Fibroblast of skin of right quadriceps (primary cell): ENCODE measurements around the gene ZNF579.

Experiments
- DNase-seq: peaks from one replicate; pipeline ENCODE4 v3.0.0-alpha.2; 2013

The ZNF579 gene

GRCh38 chr19:55563261-55563690 is 17.4 kb downstream of the ZNF579 start:
- no peak for DNase-seq

- DNase-seq: no peak
Observed at GRCh38 chr19:55559684-55560083, 21.0 kb downstream of the ZNF579 start.

- no peak for DNase-seq
Observed at GRCh38 chr19:55554741-55555152, 25.9 kb downstream of the ZNF579 start.

- no peak for DNase-seq
Observed at GRCh38 chr19:55554302-55554701, 26.3 kb downstream of the ZNF579 start.

- DNase-seq: peak; percentile 6
Observed at GRCh38 chr19:55553217-55554182, 27.1 kb downstream of the ZNF579 start.

GRCh38 chr19:55552620-55553019 is 28.0 kb downstream of the ZNF579 start:
- peak; percentile 90 for DNase-seq

GRCh38 chr19:55552206-55552605 is 28.4 kb downstream of the ZNF579 start:
- no peak for DNase-seq

- peak; percentile 37 for DNase-seq
Observed at GRCh38 chr19:55550321-55550650, 30.4 kb downstream of the ZNF579 start.

- DNase-seq: peak; percentile 92
Observed at GRCh38 chr19:55549500-55550320, 30.9 kb downstream of the ZNF579 start.

- DNase-seq: peak; percentile 55
Observed at GRCh38 chr19:55546822-55547614, 33.6 kb downstream of the ZNF579 start.

- DNase-seq: no peak
Observed at GRCh38 chr19:55546011-55546410, 34.6 kb downstream of the ZNF579 start.

GRCh38 chr19:55545443-55545842 is 35.2 kb downstream of the ZNF579 start, which contains the start of gene SBK3:
Gene SBK3, minus strand, starts transcription at chr19:55545543. Its CDS starts 0 bp downstream, at chr19:55545543.
- DNase-seq: no peak

- no peak for DNase-seq
Observed at GRCh38 chr19:55544776-55545439, 35.7 kb downstream of the ZNF579 start.

- no peak for DNase-seq
Observed at GRCh38 chr19:55544014-55544413, 36.6 kb downstream of the ZNF579 start.

- DNase-seq: no peak
Observed at GRCh38 chr19:55543567-55543966, 37.1 kb downstream of the ZNF579 start.

GRCh38 chr19:55542292-55542855 is 38.3 kb downstream of the ZNF579 start:
- DNase-seq: no peak

GRCh38 chr19:55541091-55541490 is 39.6 kb downstream of the ZNF579 start:
- DNase-seq: no peak

- no peak for DNase-seq
Observed at GRCh38 chr19:55540619-55541018, 40.0 kb downstream of the ZNF579 start.

- no peak for DNase-seq
Observed at GRCh38 chr19:55539090-55539984, 41.3 kb downstream of the ZNF579 start.

- DNase-seq: no peak
Observed at GRCh38 chr19:55538132-55538531, 42.5 kb downstream of the ZNF579 start.

- DNase-seq: peak; percentile 38
Observed at GRCh38 chr19:55537741-55538111, 42.9 kb downstream of the ZNF579 start.
